HG02885 (cell line): ENCODE measurements around the gene MAB21L4.

Experiments
- ATAC-seq: cut with Tn5 transposase; IDR thresholded peaks from one replicate; pipeline ENCODE4 v1.9.1; 2021; ENCODE audit warnings: mild to moderate bottlenecking; ENCODE audit not compliant: unreplicated experiment, poor library complexity

The MAB21L4 gene

DNA sequence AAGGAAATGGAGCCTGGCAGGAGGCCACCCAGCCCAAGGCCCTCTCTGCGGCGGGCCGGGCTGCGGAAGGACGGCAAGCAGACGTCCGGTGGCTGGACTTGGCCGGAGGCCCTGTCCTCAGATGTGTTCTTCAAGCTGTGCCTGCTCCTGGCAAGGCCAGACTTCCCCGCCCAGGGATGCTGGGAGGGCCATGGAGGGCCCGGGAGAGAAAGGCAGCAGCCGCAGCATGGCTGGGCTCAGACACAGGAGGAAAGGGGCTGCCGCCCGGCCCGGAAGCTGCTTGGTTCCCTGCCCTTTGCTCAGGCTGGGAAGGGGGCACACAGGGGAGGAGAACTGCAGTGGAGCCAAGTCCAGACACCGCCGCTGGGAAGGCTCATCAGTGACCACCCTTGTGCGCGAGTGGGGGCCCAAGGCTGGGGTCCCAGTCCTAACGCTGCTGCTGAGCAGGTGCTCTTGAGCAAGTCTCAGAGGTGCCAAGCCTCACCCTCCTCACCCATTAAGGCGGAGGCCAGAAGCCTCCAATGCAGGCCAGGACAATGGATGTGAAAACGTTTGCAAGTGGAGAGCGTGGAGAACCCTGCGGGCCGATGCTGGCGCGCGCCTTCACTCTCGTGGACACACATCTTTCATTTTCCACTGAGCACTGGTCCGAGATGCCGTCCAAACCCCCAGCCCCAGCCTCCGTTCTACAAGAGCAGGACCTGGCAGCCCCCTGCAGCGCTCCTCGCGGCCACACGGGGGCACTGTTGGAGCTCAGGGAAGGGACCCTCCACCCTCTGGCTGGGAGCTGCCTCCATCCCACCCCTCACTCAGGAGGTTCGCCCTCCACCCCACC, 18.1 kb upstream of the MAB21L4 start:
- ATAC-seq, result no peak

DNA sequence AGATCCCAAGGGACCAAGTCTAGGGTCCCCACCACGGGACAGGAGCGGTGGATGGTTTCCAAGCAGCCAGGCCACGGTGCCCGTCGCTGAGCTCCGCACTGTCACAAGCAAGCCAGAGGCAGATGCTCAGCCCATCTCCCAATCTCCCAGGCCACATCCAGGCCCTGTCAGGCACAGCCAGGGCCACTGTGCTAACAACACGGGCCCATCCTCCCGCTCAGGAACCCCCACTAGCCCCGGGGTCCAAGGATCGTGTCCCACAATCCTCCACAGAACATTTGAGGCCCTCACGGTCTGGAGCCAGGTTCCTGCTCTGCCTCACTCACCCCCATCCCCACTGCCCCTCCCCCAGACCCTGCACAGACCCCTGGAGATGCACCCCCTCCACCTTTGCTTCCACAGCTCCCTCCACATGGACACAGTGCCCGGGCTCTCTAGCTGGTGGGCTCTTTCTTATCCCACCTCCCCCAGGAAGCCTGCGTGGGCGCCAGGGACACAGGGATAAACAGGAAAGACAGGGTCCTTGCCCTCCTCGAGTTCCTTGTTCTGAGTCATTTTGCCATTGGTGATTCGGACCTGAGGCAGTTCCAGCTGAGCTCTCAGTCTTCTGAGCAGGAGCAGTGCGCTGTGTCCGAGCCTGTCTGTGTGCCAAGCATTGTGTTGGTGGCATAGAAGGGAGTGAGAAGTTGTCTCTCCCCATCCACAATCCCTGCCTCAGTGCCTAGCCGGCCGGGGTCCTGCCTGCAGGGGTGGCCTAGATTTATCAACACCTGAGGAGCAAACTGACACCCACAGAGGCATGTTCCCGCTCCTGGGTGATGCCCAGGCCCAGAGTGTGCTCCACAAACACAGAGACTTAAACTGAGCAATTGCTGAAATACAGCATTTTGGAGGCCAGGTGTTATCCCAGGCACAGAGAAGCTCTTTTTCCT, 17.2 kb upstream of the MAB21L4 start:
- ATAC-seq, result no peak

GRCh38 chr2:240911641-240912265, 15.8 kb upstream of the MAB21L4 start:
- ATAC-seq, result no peak

GRCh38 chr2:240909216-240909974, 13.4 kb upstream of the MAB21L4 start:
- no peak for ATAC-seq

DNA sequence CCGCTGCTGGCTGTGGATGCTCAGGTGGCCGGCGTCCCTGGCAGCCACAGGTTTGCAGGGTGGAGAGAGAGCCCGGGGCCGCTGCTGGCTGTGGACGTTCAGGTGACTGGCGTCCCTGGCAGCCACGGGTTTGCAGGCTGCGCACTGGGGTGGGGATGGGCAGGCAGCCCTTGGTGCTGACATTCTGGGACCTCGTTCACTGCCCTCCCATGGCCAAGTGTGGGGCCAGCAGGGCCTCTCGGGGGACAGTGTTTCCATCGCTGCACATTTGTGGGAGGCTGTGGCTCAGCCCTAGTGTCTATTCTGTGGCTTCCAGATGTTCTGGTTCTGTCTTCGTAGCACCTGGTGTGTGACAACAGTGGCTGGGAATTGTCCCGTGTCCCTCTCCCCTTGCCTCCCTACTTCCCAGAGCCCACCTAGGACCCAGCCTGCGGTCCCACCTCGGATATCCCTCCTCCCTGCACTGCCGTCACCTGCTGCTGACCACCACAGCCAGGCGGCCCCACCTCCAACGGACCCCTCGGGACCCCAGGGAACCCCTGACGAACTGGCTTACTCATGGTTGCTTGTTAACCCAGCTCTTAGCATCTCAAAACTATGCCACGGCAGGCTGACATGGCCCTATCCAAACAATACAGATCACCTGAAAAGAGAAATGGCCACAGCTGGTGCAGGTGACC, 11.1 kb upstream of the MAB21L4 start:
- ATAC-seq, result no peak

GRCh38 chr2:240906141-240906910, 10.4 kb upstream of the MAB21L4 start, which contains the start of gene CROCC2:
Gene CROCC2 (plus strand): TSS chr2:240906336. CDS start chr2:240906514, 178 bp downstream.
- no peak for ATAC-seq

GRCh38 chr2:240905176-240905781, 9.3 kb upstream of the MAB21L4 start:
- no peak for ATAC-seq

DNA sequence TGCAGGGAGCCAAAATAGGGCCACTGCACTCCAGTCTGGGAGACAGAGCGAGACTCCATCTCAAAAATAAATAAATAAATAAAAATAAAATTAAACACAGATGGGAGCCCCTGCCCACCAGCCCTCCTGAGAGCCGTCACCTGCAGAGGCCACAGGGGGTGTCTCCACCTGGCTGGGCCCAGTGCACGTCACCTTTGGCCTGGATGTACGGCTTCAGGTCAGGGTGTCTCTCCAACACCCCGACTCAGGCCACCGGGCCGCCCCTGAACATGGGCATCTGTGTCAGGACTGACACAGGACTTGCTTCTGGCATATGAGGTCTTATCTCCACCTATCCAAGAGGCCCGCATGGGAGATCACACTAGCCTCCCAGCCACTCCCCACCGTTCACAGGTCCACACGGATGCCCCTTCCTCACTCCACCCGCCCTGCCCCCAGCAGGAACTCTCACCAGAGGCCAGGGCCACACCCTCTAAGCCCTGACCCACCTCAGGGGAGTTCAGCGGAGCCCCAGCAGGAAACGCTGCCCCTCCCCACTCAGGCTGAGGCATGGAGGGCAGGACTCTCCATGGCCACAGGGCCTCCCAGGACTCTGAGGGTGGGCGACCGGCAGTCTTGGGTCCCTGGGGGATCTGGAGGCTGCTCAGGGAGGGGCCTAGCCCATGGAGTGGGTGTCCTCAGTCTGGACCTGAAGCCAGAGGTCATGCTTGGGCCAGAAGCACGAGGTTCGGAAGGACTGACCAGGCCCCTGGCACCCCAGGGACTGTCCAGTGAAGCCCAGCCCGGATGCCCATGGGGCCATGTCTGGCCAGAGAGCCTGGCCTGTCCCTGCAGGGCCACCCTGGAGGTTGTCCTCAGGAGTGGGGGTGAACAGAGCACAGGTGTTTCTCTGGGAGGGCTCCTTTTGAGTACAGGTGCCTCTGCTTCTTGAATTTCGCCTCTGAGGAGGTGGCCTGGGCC, 8.5 kb upstream of the MAB21L4 start:
- ATAC-seq, result no peak

DNA sequence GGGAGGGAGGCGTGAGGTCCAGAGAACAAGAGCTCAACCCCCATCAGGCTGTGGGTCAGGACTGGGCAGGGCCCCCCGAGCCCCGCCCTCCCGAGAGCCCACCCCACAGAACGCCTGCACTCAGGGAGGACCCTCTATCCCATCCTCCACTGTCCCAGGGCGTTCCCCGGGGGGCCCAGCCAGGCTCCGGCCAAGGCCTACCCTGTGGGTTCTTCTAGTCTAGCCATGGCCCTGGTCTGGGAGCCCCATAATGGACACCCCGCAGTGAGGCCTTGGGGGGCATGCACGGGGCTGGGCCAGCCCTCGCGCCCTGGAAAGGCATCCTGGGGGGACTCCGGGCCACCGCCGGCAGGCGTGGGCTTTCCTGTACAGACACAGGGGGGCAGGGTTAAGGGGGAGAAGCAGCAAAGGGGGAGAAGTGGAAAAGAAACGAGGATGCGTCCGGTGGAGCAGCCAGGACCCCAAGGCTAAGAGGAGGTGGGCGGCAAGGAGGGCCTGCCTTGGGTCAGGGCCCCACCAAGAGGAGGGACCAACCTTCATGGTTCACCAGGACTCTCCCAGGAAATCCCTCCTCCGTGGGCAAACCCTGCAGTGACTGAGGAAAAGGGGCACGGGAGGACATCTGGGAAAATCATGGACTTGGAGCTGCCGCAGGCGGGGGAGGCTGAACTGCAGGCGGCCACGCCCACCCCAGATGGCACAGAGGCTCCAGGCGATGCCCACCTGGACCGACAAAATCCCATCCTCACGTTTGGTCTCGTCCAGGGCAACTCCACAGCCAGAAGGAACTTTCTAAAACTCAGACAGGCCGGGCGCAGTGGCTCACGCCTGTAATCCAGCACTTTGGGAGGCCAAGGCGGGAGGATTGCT, 7.5 kb upstream of the MAB21L4 start:
- no peak for ATAC-seq

- ATAC-seq, result no peak
Observed at GRCh38 chr2:240902615-240903041, 6.7 kb upstream of the MAB21L4 start.

DNA sequence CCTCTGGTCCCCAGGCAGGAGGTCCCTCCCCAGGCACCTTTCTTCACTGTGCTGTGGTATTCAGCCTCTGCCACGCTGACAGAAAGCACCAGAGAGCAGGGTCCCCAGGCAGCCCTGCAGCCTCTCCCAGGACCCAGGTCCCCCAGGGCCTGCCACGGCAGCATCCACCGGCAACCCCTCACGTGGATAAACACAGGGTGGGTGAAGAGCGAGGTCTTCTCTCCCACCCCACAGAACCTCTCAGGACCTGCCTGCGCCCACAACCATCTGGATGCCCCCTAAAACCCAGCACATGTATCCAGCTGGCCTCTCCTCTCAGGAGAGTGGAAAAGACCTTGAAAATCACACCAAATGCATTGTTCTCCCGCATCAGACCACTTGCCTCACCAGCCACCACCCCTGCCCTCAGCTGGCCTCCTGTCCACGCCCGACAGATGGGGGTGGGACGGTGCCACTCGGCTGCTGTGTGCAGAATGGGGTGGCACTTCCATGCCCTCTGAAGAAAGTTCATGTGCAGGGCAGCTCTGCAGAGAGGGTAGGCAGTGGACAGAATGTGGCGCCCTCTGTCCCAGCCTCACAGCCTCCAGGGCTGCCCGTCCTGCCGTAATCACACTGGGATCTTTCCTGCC, 6.1 kb upstream of the MAB21L4 start:
- no peak for ATAC-seq

- no peak for ATAC-seq
Observed at GRCh38 chr2:240900141-240900860, 4.3 kb upstream of the MAB21L4 start.

DNA sequence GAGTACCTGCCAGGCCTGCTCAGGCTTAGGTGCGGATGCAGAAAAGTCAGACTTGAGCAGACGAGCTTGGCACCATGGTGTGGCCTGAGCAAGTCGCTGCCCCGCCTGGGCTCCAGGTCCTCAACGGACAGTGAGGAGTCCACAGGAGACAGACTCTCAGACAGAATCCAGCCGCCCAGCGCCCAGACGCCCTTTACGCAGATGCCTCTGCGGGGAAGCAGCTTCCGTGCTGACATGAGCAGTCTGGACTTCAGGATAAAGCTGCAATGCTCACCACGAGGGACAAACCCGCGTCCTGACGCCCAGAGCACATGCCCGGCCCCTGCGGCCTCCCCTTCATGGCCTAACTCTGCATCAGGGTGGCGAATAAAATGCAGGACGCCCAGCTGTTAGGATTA, 3.5 kb upstream of the MAB21L4 start:
- ATAC-seq, result no peak

DNA sequence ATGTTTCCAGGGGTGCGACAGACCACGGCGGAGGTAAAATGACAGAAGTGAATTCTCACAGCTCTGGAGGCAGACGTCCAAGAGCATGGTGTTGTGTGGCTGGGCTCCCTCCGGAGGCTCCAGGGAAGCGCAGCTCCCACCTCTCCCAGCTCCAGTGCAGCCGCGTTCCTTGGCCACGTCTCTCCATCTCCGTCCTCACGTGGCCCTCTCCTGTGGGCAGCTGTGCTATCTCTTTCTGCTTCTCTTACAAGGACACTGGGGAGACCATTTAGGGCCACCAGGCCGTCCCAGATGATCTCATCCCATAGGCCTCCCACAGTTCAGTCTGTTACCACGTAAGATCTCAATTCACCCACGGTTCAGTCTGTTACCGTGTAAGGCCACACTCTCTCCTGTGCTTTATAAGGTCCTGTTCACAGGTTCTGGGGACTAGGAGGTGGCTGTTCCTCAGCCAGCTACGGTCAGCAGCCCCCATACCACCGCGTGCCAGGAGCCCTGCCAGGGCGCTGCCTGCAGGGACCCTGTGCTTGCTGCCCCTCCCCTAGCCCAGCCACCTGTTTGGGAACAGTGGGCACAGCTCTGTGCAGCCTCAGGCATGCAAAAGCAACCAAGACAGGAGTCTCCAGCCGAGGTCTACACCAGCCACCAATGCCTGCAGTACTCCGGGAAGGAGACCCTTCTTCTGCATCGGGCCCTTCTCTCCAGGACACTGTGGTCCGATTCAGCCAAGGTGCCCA, 2.9 kb upstream of the MAB21L4 start:
- ATAC-seq, result no peak
